Right atrium auricular region (tissue), 2 donors: ENCODE results near the gene SLX9. TPM values are rescaled to one million over a fixed set of nuclear protein-coding genes. Genes with fewer than 3 reads are reported as not detected.

Source experiments
- DNase-seq: peaks from one replicate; pipeline ENCODE4 v3.0.0-alpha.2; 2019; ENCODE audit warnings: low spot score
- H3K27ac ChIP-seq, 2 donors: fragments of 200-600 bp; sonication (generic); 1 replicate in 1 of 2; 2 replicates in 1 of 2; pipeline ENCODE4 v1.5.1; 2016 to 2019
- H3K27me3 ChIP-seq, 2 donors: fragments of 200-600 bp; sonication (generic); one replicate each; pipeline versions ENCODE4 v1.5.1 to v1.6.0; 2017 to 2019
- H3K36me3 ChIP-seq: fragments of 200-600 bp; sonication (generic); one replicate; pipeline ENCODE4 v1.5.1; 2016
- H3K4me1 ChIP-seq, 2 donors: fragments of 200-600 bp; sonication (generic); one replicate each; pipeline versions ENCODE4 v1.5.1 to v1.6.0; 2017 to 2019
- H3K4me3 ChIP-seq, 2 donors: fragments of 200-600 bp; sonication (generic); 1 replicate in 1 of 2; 2 replicates in 1 of 2; pipeline ENCODE4 v1.5.1; 2017 to 2019; ENCODE audit warnings: mild to moderate bottlenecking in 1 of 2, moderate library complexity in 1 of 2
- H3K9me3 ChIP-seq, 2 donors: fragments of 200-600 bp; sonication (generic); one replicate each; pipeline ENCODE4 v1.5.1; 2019
- CTCF ChIP-seq, 2 donors: fragments of 200-600 bp; sonication (generic); IDR thresholded peaks; one replicate each; pipeline ENCODE4 v1.5.1; 2019; ENCODE audit warnings: antibody characterized with exemption in 2 of 2
- total RNA-seq, 2 donors: library from RNA; depleted of rRNA; stranded (reverse); fragments of >200 nt; gene quantifications; one replicate each; pipeline ENCODE4 v1.1.0, GENCODE V29; 2016

The SLX9 gene
- total RNA-seq, 2 donors from 2014 or later = 15.9 to 18.8 TPM

GRCh38 chr21:45012662-45013259 lies 72.9 kb downstream of the SLX9 start:
- Histone ChIP-seq H3K27me3 (no peaks in the 10 kb centered on the region), H3K4me1 (peaks cover 0 to 18% of the 10 kb centered on the region in 2 donors), H3K9me3 (no peaks in the 10 kb centered on the region), H3K36me3 (no peaks in the 10 kb centered on the region), H3K4me3 (no peak overlapping the region), H3K27ac (peak overlapping the region in 1 of 2 donors; percentile 6)
- TF ChIP-seq CTCF (IDR thresholded peaks at IDR 0.05) = no peak
- no peak for DNase-seq

GRCh38 chr21:45013260-45013841 lies 73.5 kb downstream of the SLX9 start:
- Histone ChIP-seq H3K9me3 (no peaks in the 10 kb centered on the region), H3K27ac (no peak overlapping the region), H3K36me3 (no peaks in the 10 kb centered on the region), H3K27me3 (no peaks in the 10 kb centered on the region), H3K4me3 (no peak overlapping the region), H3K4me1 (peaks cover 0 to 24% of the 10 kb centered on the region in 2 donors)
- no peak for DNase-seq
- TF ChIP-seq CTCF (IDR thresholded peaks at IDR 0.05) = no peak

- Histone ChIP-seq H3K27me3 (no peaks in the 10 kb centered on the region), H3K9me3 (no peaks in the 10 kb centered on the region), H3K27ac (no peak overlapping the region), H3K4me3 (no peak overlapping the region), H3K4me1 (peaks cover 0 to 28% of the 10 kb centered on the region in 2 donors), H3K36me3 (no peaks in the 10 kb centered on the region)
- no peak for DNase-seq
- TF ChIP-seq CTCF (IDR thresholded peaks at IDR 0.05) = no peak
Observed at GRCh38 chr21:45014747-45015468, 75.1 kb downstream of the SLX9 start.

- Histone ChIP-seq H3K4me3 (no peak overlapping the region), H3K27ac (no peak overlapping the region), H3K27me3 (no peaks in the 10 kb centered on the region), H3K36me3 (no peaks in the 10 kb centered on the region), H3K9me3 (no peaks in the 10 kb centered on the region), H3K4me1 (peaks cover 0 to 28% of the 10 kb centered on the region in 2 donors)
- no peak for TF ChIP-seq CTCF (IDR thresholded peaks at IDR 0.05)
- DNase-seq = no peak
Observed at GRCh38 chr21:45015469-45015860, 75.6 kb downstream of the SLX9 start.

- H3K4me3 ChIP-seq = no peak overlapping the region
Observed at GRCh38 chr21:45016031-45016405, 76.2 kb downstream of the SLX9 start.

More at GRCh38 chr21:45016031-45016405, 76.2 kb downstream of the SLX9 start:
- Histone ChIP-seq H3K4me1 (peaks cover 0 to 28% of the 10 kb centered on the region in 2 donors), H3K9me3 (no peaks in the 10 kb centered on the region), H3K27ac (no peak overlapping the region), H3K36me3 (no peaks in the 10 kb centered on the region), H3K27me3 (no peaks in the 10 kb centered on the region)
- TF ChIP-seq CTCF (IDR thresholded peaks at IDR 0.05) = no peak
- no peak for DNase-seq
